Esophagus (tissue), 2 donors: ENCODE results near the gene SMYD3. TPM values are rescaled to one million over a fixed set of nuclear protein-coding genes. Genes with fewer than 3 reads are reported as not detected.
"Not testable (repeated sequence)": the region's sequence is repeated elsewhere in the genome, so short reads cannot be mapped to it uniquely, and the experiment has no call there.

Experiments
- H3K27ac ChIP-seq, 2 donors: one replicate each; pipeline ENCODE4 v1.5.1; 2013; ENCODE audit warnings: low read depth in 2 of 2, mild to moderate bottlenecking in 2 of 2, inconsistent platforms in 1 of 2, low read length in 1 of 2, moderate library complexity in 1 of 2
- H3K27me3 ChIP-seq, 2 donors: one replicate each; pipeline ENCODE4 v1.6.1; 2013; ENCODE audit warnings: low read length in 2 of 2, control low read depth in 1 of 2, mild to moderate bottlenecking in 1 of 2; ENCODE audit not compliant: insufficient read depth in 2 of 2, control insufficient read depth in 1 of 2
- H3K36me3 ChIP-seq, 2 donors: one replicate each; pipeline ENCODE4 v1.6.1; 2013; ENCODE audit warnings: low read length in 1 of 2; ENCODE audit not compliant: control insufficient read depth in 2 of 2, insufficient read depth in 2 of 2
- H3K4me1 ChIP-seq, 2 donors: one replicate each; pipeline ENCODE4 v1.6.1; 2013; ENCODE audit warnings: low read length in 1 of 2; ENCODE audit not compliant: control insufficient read depth in 2 of 2, insufficient read depth in 2 of 2
- H3K4me3 ChIP-seq, 2 donors: one replicate each; pipeline ENCODE4 v1.5.1; 2013; ENCODE audit warnings: low read length in 2 of 2, mild to moderate bottlenecking in 2 of 2, low read depth in 1 of 2, moderate library complexity in 1 of 2
- H3K9me3 ChIP-seq, 2 donors: one replicate each; pipeline ENCODE4 v1.6.1; 2013; ENCODE audit warnings: mild to moderate bottlenecking in 2 of 2, low read depth in 1 of 2, low read length in 1 of 2, moderate library complexity in 1 of 2; ENCODE audit not compliant: control insufficient read depth in 2 of 2, insufficient read depth in 1 of 2
- WGBS, 2 donors: extraction: QIAGEN DNeasy Blood & Tissue Kit; methylation state at CpG; one replicate each; pipeline ENCODE4 v1.1.7; 2013; 5-methylcytosine and 5-hydroxymethylcytosine counted together
- polyA plus RNA-seq, 2 donors: library from polyadenylated mRNA; stranded (reverse); fragments of 200-250 nt; gene quantifications; one replicate each; pipeline ENCODE4 v1.2.3, GENCODE V29; 2013
- donor health status: healthy with polysubstance abuse.
- donor health status: Bipolar disorder and iron deficiency.

Gene SMYD3
- polyA plus RNA-seq, 2 donors, result 5.0 to 5.7 TPM

GRCh38 chr1:245717611-245718010 is 789.5 kb downstream of the SMYD3 start:
- WGBS, 2 donors, result 88% methylated on average over 3 of the region's 3 CpGs
- H3K27me3 ChIP-seq, result no peaks in the 10 kb centered on the region

GRCh38 chr1:245716561-245716960 is 790.5 kb downstream of the SMYD3 start:
- 91 to 100% methylated on average over 3 of the region's 3 CpGs for WGBS, 2 donors
- H3K9me3 ChIP-seq, result no peaks in the 10 kb centered on the region
- no peak overlapping the region for H3K4me3 ChIP-seq
- no peak overlapping the region for H3K27ac ChIP-seq
- no peaks in the 10 kb centered on the region for H3K36me3 ChIP-seq
- no peaks in the 10 kb centered on the region for H3K27me3 ChIP-seq
- peaks cover 0 to under 1% of the 10 kb centered on the region in 2 donors for H3K4me1 ChIP-seq

More at GRCh38 chr1:245717611-245718010, 789.5 kb downstream of the SMYD3 start:
- Histone ChIP-seq H3K9me3 (no peaks in the 10 kb centered on the region), H3K36me3 (no peaks in the 10 kb centered on the region), H3K4me3 (no peak overlapping the region), H3K4me1 (no peaks in the 10 kb centered on the region), H3K27ac (no peak overlapping the region)

DNA sequence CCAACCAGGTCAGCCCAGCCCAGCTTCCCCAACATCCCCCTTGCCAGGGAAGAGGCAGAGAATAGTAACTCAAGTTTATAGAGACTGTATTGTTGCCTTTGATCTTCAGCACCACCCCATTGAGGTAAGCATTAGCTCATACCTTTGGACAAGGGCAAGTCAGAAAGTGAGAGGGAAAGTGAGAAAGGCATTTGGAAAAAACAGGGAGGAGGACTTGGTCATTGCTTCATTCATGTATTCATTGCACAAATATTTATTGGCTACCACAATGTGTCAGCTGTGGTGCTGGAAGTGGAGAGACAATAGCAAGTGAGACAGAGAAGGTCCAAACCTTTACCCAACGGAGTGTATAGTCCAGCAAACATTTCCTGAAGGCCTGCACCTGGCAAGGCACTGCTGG is 791.1 kb downstream of the SMYD3 start:
- no peaks in the 10 kb centered on the region for H3K36me3 ChIP-seq
- H3K27me3 ChIP-seq, result no peaks in the 10 kb centered on the region
- H3K4me3 ChIP-seq, result no peak overlapping the region
- peaks cover 0 to 7% of the 10 kb centered on the region in 2 donors for H3K4me1 ChIP-seq
- no peaks in the 10 kb centered on the region for H3K9me3 ChIP-seq
- no peak overlapping the region for H3K27ac ChIP-seq
- WGBS, 2 donors, result 50 to 57% methylated on average over 1 of the region's 1 CpG

DNA sequence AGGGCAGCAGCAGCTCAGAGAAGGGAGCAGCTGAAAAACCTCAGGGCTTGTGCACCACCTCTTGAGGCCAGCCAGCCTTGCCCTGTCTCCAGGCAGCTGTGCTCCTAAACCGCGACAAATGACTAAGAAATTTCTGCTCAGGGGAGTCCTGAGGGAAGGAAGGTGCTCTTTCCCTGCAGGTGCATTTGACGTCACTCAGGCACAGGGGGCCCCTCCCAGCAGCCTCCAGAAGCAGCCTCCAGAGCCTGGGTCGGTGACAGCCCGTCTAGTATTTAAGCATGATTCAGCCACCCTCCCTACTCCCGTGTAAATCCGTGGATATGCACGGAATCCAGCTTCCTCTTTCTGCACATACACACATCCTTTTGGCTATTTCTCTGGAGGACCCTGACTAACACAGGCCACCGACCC is 791.8 kb downstream of the SMYD3 start:
- WGBS, 2 donors, result 58 to 60% methylated on average over 9 of the region's 9 CpGs
- Histone ChIP-seq H3K36me3 (no peaks in the 10 kb centered on the region), H3K4me3 (no peak overlapping the region), H3K27ac (no peak overlapping the region), H3K4me1 (peaks cover 0 to 7% of the 10 kb centered on the region in 2 donors), H3K9me3 (no peaks in the 10 kb centered on the region), H3K27me3 (no peaks in the 10 kb centered on the region)

DNA sequence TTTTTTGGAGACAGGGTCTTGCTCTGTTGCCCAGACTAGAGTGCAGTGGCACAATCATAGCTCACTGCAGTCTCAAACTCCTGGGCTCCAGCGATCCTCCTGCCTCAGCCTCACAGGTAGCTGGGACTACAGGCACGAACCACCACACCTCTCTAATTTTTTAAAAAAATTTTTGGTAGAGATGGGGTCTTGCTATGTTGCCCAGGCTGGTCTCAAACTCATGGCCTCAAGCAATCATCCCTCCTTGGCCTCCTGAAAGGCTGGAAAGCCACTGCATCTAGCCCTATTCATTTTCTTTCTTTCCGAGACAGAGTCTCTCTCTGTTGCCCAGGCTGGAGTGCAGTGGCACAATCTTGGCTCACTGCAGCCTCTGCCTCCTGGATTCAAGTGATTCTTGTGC is 793.1 kb downstream of the SMYD3 start:
- not testable (repeated sequence) for H3K4me1 ChIP-seq, H3K9me3 ChIP-seq, H3K4me3 ChIP-seq, H3K27me3 ChIP-seq, H3K27ac ChIP-seq, H3K36me3 ChIP-seq
- 90 to 95% methylated on average over 3 of the region's 3 CpGs for WGBS, 2 donors

DNA sequence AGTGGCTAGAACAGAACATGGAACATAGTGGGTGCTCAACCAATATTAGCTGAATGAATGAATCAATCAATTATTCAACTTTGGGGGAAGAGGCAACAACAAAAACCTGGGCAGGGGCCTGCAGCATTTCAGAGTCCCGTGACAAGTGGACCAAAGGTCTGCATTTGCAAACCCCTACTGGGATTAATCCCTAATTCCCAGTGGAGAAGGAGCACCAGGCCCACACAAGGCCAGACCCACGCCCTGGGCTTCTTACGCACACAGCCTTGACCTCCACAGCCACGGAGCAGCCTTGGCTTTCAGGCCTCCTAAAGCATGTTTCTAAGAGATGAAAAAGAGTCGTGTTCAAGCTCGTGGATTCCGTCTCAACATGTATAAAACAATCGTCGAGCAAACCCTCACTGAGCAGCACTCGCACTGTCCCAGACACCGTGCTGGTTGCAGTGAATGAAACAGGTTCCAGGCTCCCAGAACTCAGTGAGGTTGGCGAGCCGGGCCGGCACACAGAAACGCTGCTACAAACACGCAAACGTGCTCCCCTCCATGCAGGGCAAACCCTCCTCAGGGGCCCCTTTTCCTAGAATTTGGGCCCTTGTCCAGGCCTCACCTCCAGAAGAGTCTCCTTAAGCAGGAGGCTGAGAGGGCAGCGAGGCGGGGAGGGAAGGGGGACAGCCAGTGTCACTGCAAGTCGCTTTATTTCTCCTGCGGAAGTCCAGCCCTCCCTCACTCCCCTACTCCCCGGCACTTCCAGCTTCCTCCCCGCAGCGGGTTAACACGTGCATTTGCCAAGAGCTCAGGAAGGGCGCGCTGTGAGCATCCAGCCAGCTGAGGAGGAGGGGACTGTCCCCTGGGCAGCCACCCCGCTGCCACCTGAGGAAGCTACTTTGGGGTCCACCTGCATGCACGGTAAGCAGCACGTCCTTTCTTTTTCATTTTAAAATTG is 795.8 kb downstream of the SMYD3 start:
- H3K27ac ChIP-seq, result no peak overlapping the region
- WGBS, 2 donors, result 57 to 63% methylated on average over 30 of the region's 30 CpGs
- no peak overlapping the region for H3K4me3 ChIP-seq
- no peaks in the 10 kb centered on the region for H3K27me3 ChIP-seq
- H3K36me3 ChIP-seq, result no peaks in the 10 kb centered on the region
- H3K4me1 ChIP-seq, result peaks cover 5 to 7% of the 10 kb centered on the region in 2 donors
- no peaks in the 10 kb centered on the region for H3K9me3 ChIP-seq

GRCh38 chr1:245707941-245708340 is 799.1 kb downstream of the SMYD3 start:
- WGBS, 2 donors, result 92 to 94% methylated on average over 5 of the region's 5 CpGs
- Histone ChIP-seq H3K4me3 (no peak overlapping the region), H3K9me3 (peaks cover 0 to 3% of the 10 kb centered on the region in 2 donors)

GRCh38 chr1:245704765-245705164 is 802.3 kb downstream of the SMYD3 start:
- peak overlapping the region in 1 of 2 donors; percentile 15 for H3K27ac ChIP-seq
- peaks cover 0 to 3% of the 10 kb centered on the region in 2 donors for H3K36me3 ChIP-seq
- 53 to 65% methylated on average over 7 of the region's 7 CpGs for WGBS, 2 donors
- peaks cover 0 to 3% of the 10 kb centered on the region in 2 donors for H3K9me3 ChIP-seq
- H3K4me1 ChIP-seq, result peaks cover 0 to 6% of the 10 kb centered on the region in 2 donors
- H3K4me3 ChIP-seq, result no peak overlapping the region
- no peaks in the 10 kb centered on the region for H3K27me3 ChIP-seq

More at GRCh38 chr1:245707941-245708340, 799.1 kb downstream of the SMYD3 start:
- Histone ChIP-seq H3K27ac (no peak overlapping the region), H3K27me3 (no peaks in the 10 kb centered on the region), H3K4me1 (peaks cover 7 to 9% of the 10 kb centered on the region in 2 donors), H3K36me3 (peaks cover 0 to 3% of the 10 kb centered on the region in 2 donors)

DNA sequence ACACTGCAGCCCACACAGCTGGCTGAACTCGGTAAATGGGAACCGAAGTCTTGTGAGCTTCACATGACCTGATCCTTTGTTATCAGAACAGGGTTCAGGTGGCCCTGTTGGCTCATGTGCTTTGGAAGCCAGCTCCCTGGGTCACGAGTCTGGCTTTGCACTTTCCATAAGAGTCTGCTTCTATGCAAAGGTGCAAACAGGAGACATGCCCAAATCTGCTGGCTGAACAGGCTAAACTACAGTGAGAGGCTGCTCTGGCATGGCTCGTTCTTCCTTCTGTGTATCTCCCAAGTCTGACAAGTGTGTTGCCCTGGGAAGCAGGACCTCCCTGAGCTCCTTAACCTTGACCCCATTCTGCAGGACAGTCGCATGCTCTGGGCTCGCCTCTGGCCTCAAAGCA is 802.7 kb downstream of the SMYD3 start:
- Histone ChIP-seq H3K4me1 (peaks cover 0 to 4% of the 10 kb centered on the region in 2 donors), H3K27ac (peak overlapping the region in 1 of 2 donors; percentile 15), H3K36me3 (peaks cover 0 to 3% of the 10 kb centered on the region in 2 donors), H3K9me3 (peaks cover 0 to 3% of the 10 kb centered on the region in 2 donors), H3K27me3 (no peaks in the 10 kb centered on the region), H3K4me3 (no peak overlapping the region)
- WGBS, 2 donors, result 54 to 67% methylated on average over 6 of the region's 6 CpGs
